MCF 10A (cell line): ENCODE measurements around the gene ZNF514. TPM values are rescaled to one million over a fixed set of nuclear protein-coding genes. Genes with fewer than 3 reads are reported as not detected.

Experiments used
- BruUV-seq: library from RNA; stranded (reverse); fragments of 400-500 nt; replicated peaks from 2 replicates; lab custom pipeline; 2021; lab: Mats Ljungman, UMichigan
- CTCF ChIA-PET: fragments of 300-600 bp; sonication (Branson Sonifier 250); formaldehyde crosslinking; extraction: SDS; loops from one replicate; lab custom pipeline; 2021; ENCODE audit warnings: antibody characterized with exemption, inconsistent platforms; lab: Yijun Ruan, JAX
- POLR2A ChIA-PET: fragments of 300-600, 350-650 bp; sonication (Branson Sonifier 250); formaldehyde crosslinking; extraction: SDS; loops from one replicate; lab custom pipeline; 2020; ENCODE audit warnings: antibody characterized with exemption, inconsistent platforms; lab: Yijun Ruan, JAX
- DNase-seq: peaks from one replicate; pipeline ENCODE4 v3.0.0-alpha.2; 2018; ENCODE audit not compliant: unreplicated experiment
- H3K27ac Mint-ChIP-seq: one replicate; pipeline ENCODE4 v1.8.0; 2022; ENCODE audit warnings: mild to moderate bottlenecking, low read depth, mixed read lengths; ENCODE audit not compliant: unreplicated experiment
- H3K27me3 Mint-ChIP-seq: one replicate; pipeline ENCODE4 v1.8.0; 2022; ENCODE audit warnings: mixed read lengths; ENCODE audit not compliant: insufficient read depth, unreplicated experiment
- H3K36me3 Mint-ChIP-seq: one replicate; pipeline ENCODE4 v1.8.0; 2022; ENCODE audit warnings: mild to moderate bottlenecking, moderate library complexity, mixed read lengths; ENCODE audit not compliant: insufficient read depth, unreplicated experiment
- H3K4me1 Mint-ChIP-seq: one replicate; pipeline ENCODE4 v1.8.0; 2022; ENCODE audit warnings: mixed read lengths; ENCODE audit not compliant: insufficient read depth, unreplicated experiment
- H3K4me3 Mint-ChIP-seq: one replicate; pipeline ENCODE4 v1.8.0; 2022; ENCODE audit warnings: mild to moderate bottlenecking, moderate library complexity, mixed read lengths; ENCODE audit not compliant: unreplicated experiment
- H3K9me3 Mint-ChIP-seq: one replicate; pipeline ENCODE4 v1.8.0; 2022; ENCODE audit warnings: mixed read lengths; ENCODE audit not compliant: unreplicated experiment
- intact Hi-C: fragments of 100-400 bp; cut with micrococcal nuclease; formaldehyde crosslinking; loops from 2 replicates; pipeline ENCODE4 v1.14.1; 2022
- total RNA-seq: library from RNA; stranded (reverse); gene quantifications from 2 replicates; pipeline ENCODE4 v1.2.3, GENCODE V29; 2022
- TF ChIP-seq, protein P1 (sequence below): fragments of 200-600 bp; IDR thresholded peaks from one replicate; pipeline ENCODE4 v1.8.0; 2022; ENCODE audit warnings: antibody characterized with exemption, mild to moderate bottlenecking; ENCODE audit not compliant: unreplicated experiment

Gene ZNF514
- total RNA-seq, 1 experiment from 2014 or later = 6.3 TPM

DNA sequence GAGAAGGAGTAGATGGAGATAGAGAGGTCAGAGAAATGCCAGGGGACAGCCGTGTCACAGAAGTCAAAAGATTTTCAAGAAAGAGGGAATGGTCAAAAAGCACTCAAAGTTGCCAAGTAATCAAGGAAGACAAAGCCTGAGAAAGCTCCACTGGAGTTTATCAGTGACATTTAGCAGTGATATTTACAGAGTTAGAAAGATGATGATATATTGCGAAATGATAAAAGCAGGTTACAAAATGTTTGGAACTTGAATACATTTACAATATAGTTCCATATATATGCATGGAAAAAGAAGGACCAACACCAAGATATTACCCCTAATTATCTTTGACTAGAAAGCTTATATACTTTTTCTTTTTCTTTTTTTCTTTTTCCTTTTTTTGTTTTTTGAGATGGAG lies 26.3 kb upstream of the ZNF514 start:
- peaks cover 19% of the 10 kb centered on the region for H3K36me3 Mint-ChIP-seq
- no peak overlapping the region for H3K4me3 Mint-ChIP-seq
- no peak overlapping the region for H3K27ac Mint-ChIP-seq
- H3K4me1 Mint-ChIP-seq = no peaks in the 10 kb centered on the region
- intact Hi-C loops = no loop called here
- DNase-seq = no peak
- ChIA-PET CTCF (interaction anchor here (0.7 to 1.3 kb wide), 4 partner anchors 11 to 159 kb away, joined by 3 to 7 read pairs (median 4); partner anchors contain the start of gene ZNF892), POLR2A (interaction anchor here (0.6 to 1.5 kb wide), 2 partner anchors 12 kb away, joined by 3 to 4 read pairs; no protein-coding TSS in a partner anchor)
- peaks cover 2% of the 10 kb centered on the region for H3K9me3 Mint-ChIP-seq
- H3K27me3 Mint-ChIP-seq = peaks cover 17% of the 10 kb centered on the region
- BruUV-seq = no TSS peak
- TF ChIP-seq, protein P1, sequence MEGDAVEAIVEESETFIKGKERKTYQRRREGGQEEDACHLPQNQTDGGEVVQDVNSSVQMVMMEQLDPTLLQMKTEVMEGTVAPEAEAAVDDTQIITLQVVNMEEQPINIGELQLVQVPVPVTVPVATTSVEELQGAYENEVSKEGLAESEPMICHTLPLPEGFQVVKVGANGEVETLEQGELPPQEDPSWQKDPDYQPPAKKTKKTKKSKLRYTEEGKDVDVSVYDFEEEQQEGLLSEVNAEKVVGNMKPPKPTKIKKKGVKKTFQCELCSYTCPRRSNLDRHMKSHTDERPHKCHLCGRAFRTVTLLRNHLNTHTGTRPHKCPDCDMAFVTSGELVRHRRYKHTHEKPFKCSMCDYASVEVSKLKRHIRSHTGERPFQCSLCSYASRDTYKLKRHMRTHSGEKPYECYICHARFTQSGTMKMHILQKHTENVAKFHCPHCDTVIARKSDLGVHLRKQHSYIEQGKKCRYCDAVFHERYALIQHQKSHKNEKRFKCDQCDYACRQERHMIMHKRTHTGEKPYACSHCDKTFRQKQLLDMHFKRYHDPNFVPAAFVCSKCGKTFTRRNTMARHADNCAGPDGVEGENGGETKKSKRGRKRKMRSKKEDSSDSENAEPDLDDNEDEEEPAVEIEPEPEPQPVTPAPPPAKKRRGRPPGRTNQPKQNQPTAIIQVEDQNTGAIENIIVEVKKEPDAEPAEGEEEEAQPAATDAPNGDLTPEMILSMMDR = no peak

DNA sequence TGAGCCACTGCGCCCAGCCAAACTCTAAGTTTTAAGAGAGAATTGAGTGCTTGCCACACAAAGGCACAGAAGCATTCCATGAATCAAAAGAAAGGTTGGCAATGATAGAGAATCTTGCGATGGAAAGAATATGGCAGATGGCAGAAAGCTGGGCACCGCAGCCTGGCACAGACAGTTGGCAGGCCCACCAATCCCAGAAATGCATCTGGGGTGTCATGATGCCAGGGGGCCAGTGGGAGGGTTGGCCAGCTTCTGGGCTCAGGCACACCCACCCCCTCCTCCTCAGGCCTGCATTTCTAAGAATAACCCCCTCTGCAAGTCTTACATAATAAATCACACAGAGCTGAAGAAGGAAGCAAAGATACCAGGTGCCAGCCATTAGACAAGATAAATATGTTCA lies 25.5 kb upstream of the ZNF514 start:
- TF ChIP-seq, protein P1 = no peak
- no peak overlapping the region for H3K4me3 Mint-ChIP-seq
- peaks cover 9% of the 10 kb centered on the region for H3K9me3 Mint-ChIP-seq
- H3K36me3 Mint-ChIP-seq = peaks cover 26% of the 10 kb centered on the region
- no peak for DNase-seq
- POLR2A ChIA-PET = interaction anchor here (1.5 kb wide), 1 partner anchor 12 kb away, joined by 4 read pairs; no protein-coding TSS in a partner anchor
- no TSS peak for BruUV-seq
- no peaks in the 10 kb centered on the region for H3K4me1 Mint-ChIP-seq
- H3K27ac Mint-ChIP-seq = no peak overlapping the region
- peaks cover 9% of the 10 kb centered on the region for H3K27me3 Mint-ChIP-seq
- intact Hi-C loops = no loop called here
- CTCF ChIA-PET = interaction anchor here (0.6 to 1.3 kb wide), 6 partner anchors 10 to 208 kb away, joined by 3 to 7 read pairs (median 4); no protein-coding TSS in a partner anchor

DNA sequence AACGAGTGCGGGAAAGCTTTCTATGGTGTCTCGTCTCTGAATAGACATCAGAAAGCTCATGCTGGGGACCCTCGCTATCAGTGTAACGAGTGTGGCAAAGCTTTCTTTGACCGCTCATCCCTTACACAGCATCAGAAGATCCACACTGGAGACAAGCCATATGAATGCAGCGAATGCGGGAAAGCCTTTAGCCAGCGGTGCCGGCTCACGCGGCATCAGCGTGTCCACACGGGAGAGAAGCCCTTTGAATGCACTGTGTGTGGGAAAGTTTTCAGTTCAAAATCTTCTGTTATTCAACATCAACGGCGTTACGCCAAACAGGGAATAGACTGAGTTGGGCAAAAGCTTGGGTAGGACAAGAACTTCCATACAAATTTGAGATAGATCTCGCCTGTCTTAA lies 22.1 kb upstream of the ZNF514 start:
- H3K4me1 Mint-ChIP-seq = no peaks in the 10 kb centered on the region
- no peak overlapping the region for H3K27ac Mint-ChIP-seq
- POLR2A ChIA-PET = no interaction called here
- intact Hi-C loops = no loop called here
- H3K36me3 Mint-ChIP-seq = peaks cover 38% of the 10 kb centered on the region
- peaks cover 12% of the 10 kb centered on the region for H3K9me3 Mint-ChIP-seq
- no peak for DNase-seq
- H3K27me3 Mint-ChIP-seq = no peaks in the 10 kb centered on the region
- BruUV-seq = no TSS peak
- CTCF ChIA-PET = interaction anchor here (1.0 kb wide), 1 partner anchor 9 kb away, joined by 3 read pairs; no protein-coding TSS in a partner anchor
- no peak overlapping the region for H3K4me3 Mint-ChIP-seq
- TF ChIP-seq, protein P1 = no peak

DNA sequence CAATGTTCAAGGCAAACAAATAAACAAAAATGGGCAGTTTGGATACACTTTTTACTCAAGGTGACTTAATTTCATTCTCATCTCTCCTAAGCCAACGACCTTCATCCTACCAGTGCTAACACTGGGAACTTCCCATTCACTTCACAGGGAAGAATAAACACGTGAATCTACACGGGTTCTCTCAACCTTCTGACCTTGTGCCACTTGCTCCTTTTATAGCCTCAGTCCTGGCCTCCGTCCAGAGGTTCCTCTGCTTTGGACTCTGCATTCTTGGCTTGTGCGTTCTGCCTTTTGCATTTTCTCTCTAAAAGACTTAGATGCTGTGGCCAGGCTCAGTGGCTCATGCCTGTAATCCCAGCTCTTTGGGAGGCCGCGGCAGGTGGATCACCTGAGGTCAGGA lies 19.8 kb upstream of the ZNF514 start:
- CTCF ChIA-PET = interaction anchor here (1.4 kb wide), 1 partner anchor 11 kb away, joined by 3 read pairs; no protein-coding TSS in a partner anchor
- Mint-ChIP-seq H3K36me3 (peaks cover 38% of the 10 kb centered on the region), H3K27ac (no peak overlapping the region), H3K4me3 (no peak overlapping the region), H3K27me3 (no peaks in the 10 kb centered on the region), H3K4me1 (no peaks in the 10 kb centered on the region), H3K9me3 (peaks cover 12% of the 10 kb centered on the region)
- intact Hi-C loops = no loop called here
- DNase-seq = no peak
- TF ChIP-seq, protein P1 = no peak
- POLR2A ChIA-PET = no interaction called here
- no TSS peak for BruUV-seq
